OCI-LY7 (cell line): ENCODE results near the gene TAF11L7. TPM values are rescaled to one million over a fixed set of nuclear protein-coding genes. Genes with fewer than 3 reads are reported as not detected.

Experiments used
- small RNA-seq: library from RNA; depleted of rRNA; stranded (forward); fragments of <200 nt; gene quantifications from one replicate; pipeline ENCODE3, GENCODE V24; 2014
- total RNA-seq, 2 experiments: library from RNA; depleted of rRNA in 1 of 2; stranded (reverse); fragments of >200 nt in 1 of 2; shearing (Covaris generic) in 1 of 2; gene quantifications; 2 replicates each; pipeline ENCODE4 v1.2.3, GENCODE V29; 2014 to 2022

Gene TAF11L7
- total RNA-seq, 2 experiments from 2014 or later: not detected

Small RNAs within 50 kb of the gene (small RNA-seq; reads per million reads assigned to genes)
- not detected for gene AC233724.3
- gene AC233724.6: not detected
- not detected for gene AC233724.7

Other genes starting within 250 kb of the TAF11L7 start
- gene TAF11L2, start 87.5 kb downstream of the TAF11L7 start, total RNA-seq (2014; rRNA removed; shearing (Covaris generic)): not detected in 2 replicates
- not detected in 2 replicates for gene TAF11L2, start 87.5 kb downstream of the TAF11L7 start, total RNA-seq (2022)
- not detected in 2 replicates for gene TAF11L3, start 67.4 kb downstream of the TAF11L7 start, total RNA-seq (2014; rRNA removed; shearing (Covaris generic))
- gene TAF11L3, start 67.4 kb downstream of the TAF11L7 start, total RNA-seq (2022): not detected in 2 replicates
- not detected in 2 replicates for gene TAF11L4, start 64.0 kb downstream of the TAF11L7 start, total RNA-seq (2014; rRNA removed; shearing (Covaris generic))
- gene TAF11L4, start 64.0 kb downstream of the TAF11L7 start, total RNA-seq (2022): not detected in 2 replicates
- not detected in 2 replicates for gene TAF11L5, start 60.5 kb downstream of the TAF11L7 start, total RNA-seq (2014; rRNA removed; shearing (Covaris generic))
- gene TAF11L5, start 60.5 kb downstream of the TAF11L7 start, total RNA-seq (2022): not detected in 2 replicates
- gene TAF11L6, start 57.1 kb downstream of the TAF11L7 start, total RNA-seq (2014; rRNA removed; shearing (Covaris generic)): not detected in 2 replicates
- not detected in 2 replicates for gene TAF11L6, start 57.1 kb downstream of the TAF11L7 start, total RNA-seq (2022)
- gene TAF11L8, start 5.2 kb upstream of the TAF11L7 start, total RNA-seq (2014; rRNA removed; shearing (Covaris generic)): not detected in 2 replicates
- gene TAF11L8, start 5.2 kb upstream of the TAF11L7 start, total RNA-seq (2022): not detected in 2 replicates
- gene TAF11L9, start 8.6 kb upstream of the TAF11L7 start, total RNA-seq (2014; rRNA removed; shearing (Covaris generic)): not detected in 2 replicates
- gene TAF11L9, start 8.6 kb upstream of the TAF11L7 start, total RNA-seq (2022): not detected in 2 replicates
- gene TAF11L10, start 12.1 kb upstream of the TAF11L7 start, total RNA-seq (2014; rRNA removed; shearing (Covaris generic)): not detected in 2 replicates
- not detected in 2 replicates for gene TAF11L10, start 12.1 kb upstream of the TAF11L7 start, total RNA-seq (2022)
- not detected in 2 replicates for gene TAF11L11, start 18.4 kb upstream of the TAF11L7 start, total RNA-seq (2014; rRNA removed; shearing (Covaris generic))
- not detected in 2 replicates for gene TAF11L11, start 18.4 kb upstream of the TAF11L7 start, total RNA-seq (2022)
- not detected in 2 replicates for gene TAF11L12, start 24.6 kb upstream of the TAF11L7 start, total RNA-seq (2014; rRNA removed; shearing (Covaris generic))
- gene TAF11L12, start 24.6 kb upstream of the TAF11L7 start, total RNA-seq (2022): not detected in 2 replicates
- gene TAF11L13, start 46.3 kb upstream of the TAF11L7 start, total RNA-seq (2014; rRNA removed; shearing (Covaris generic)): not detected in 2 replicates
- gene TAF11L13, start 46.3 kb upstream of the TAF11L7 start, total RNA-seq (2022): not detected in 2 replicates
- not detected in 2 replicates for gene TAF11L14, start 48.7 kb upstream of the TAF11L7 start, total RNA-seq (2014; rRNA removed; shearing (Covaris generic))
- not detected in 2 replicates for gene TAF11L14, start 48.7 kb upstream of the TAF11L7 start, total RNA-seq (2022)